Neural progenitor cell (in vitro differentiated cells): ENCODE results near the gene CYP27B1. TPM values are rescaled to one million over a fixed set of nuclear protein-coding genes. Genes with fewer than 3 reads are reported as not detected.

Experiments
- DNase-seq: peaks from one replicate; pipeline ENCODE4 v3.0.0-alpha.2; 2016; ENCODE audit warnings: low spot score
- H2AFZ ChIP-seq: fragments of 200-600 bp; sonication (generic); replicated peaks from 2 replicates; pipeline ENCODE4 v1.6.1; 2016; ENCODE audit warnings: antibody characterized with exemption
- H3F3A ChIP-seq: fragments of 200-600 bp; sonication (generic); 2 replicates; pipeline ENCODE4 v1.6.1; 2016; ENCODE audit warnings: antibody characterized with exemption, low read depth
- H3K27ac ChIP-seq: fragments of 200-600 bp; sonication (generic); 2 replicates; pipeline ENCODE4 v1.5.1; 2016; ENCODE audit warnings: mild to moderate bottlenecking
- H3K27me3 ChIP-seq: fragments of 200-600 bp; sonication (generic); 2 replicates; pipeline ENCODE4 v1.6.1; 2016; ENCODE audit warnings: mild to moderate bottlenecking, moderate library complexity
- H3K36me3 ChIP-seq: fragments of 200-600 bp; sonication (generic); 2 replicates; pipeline ENCODE4 v1.5.1; 2016
- H3K4me1 ChIP-seq: fragments of 200-600 bp; sonication (generic); 2 replicates; pipeline ENCODE4 v1.6.1; 2016; ENCODE audit warnings: mixed run types
- H3K4me2 ChIP-seq: fragments of 200-600 bp; sonication (generic); 2 replicates; pipeline ENCODE4 v1.6.1; 2016
- H3K4me3 ChIP-seq: fragments of 200-600 bp; sonication (generic); 2 replicates; pipeline ENCODE4 v1.5.1; 2016
- H3K79me2 ChIP-seq: fragments of 200-600 bp; sonication (generic); 2 replicates; pipeline ENCODE4 v1.6.1; 2016; ENCODE audit warnings: low read depth
- H3K9ac ChIP-seq: fragments of 200-600 bp; sonication (generic); 2 replicates; pipeline ENCODE4 v1.6.1; 2016
- H3K9me3 ChIP-seq: fragments of 200-600 bp; sonication (generic); 2 replicates; pipeline ENCODE4 v1.5.1; 2016; ENCODE audit warnings: low read depth
- H4K20me1 ChIP-seq: fragments of 200-600 bp; sonication (generic); 2 replicates; pipeline ENCODE4 v1.6.1; 2016; ENCODE audit warnings: low read depth
- H3K27ac Mint-ChIP-seq: 3 replicates; pipeline ENCODE4 v1.8.0; 2021; ENCODE audit warnings: mixed read lengths
- H3K27me3 Mint-ChIP-seq: 2 replicates; pipeline ENCODE4 v1.8.0; 2022; ENCODE audit warnings: low read depth, mild to moderate bottlenecking, inconsistent platforms, moderate library complexity, mixed read lengths; ENCODE audit not compliant: insufficient read depth
- H3K36me3 Mint-ChIP-seq: 3 replicates; pipeline ENCODE4 v1.8.0; 2021; ENCODE audit warnings: mixed read lengths
- H3K4me1 Mint-ChIP-seq: 3 replicates; pipeline ENCODE4 v1.8.0; 2021; ENCODE audit warnings: mixed read lengths
- H3K4me3 Mint-ChIP-seq: 3 replicates; pipeline ENCODE4 v1.8.0; 2021; ENCODE audit warnings: mild to moderate bottlenecking, moderate library complexity, mixed read lengths
- H3K9me3 Mint-ChIP-seq: 3 replicates; pipeline ENCODE4 v1.8.0; 2020; ENCODE audit warnings: mixed read lengths
- EZH2 ChIP-seq: fragments of 200-600 bp; sonication (generic); IDR thresholded peaks from 2 replicates; pipeline ENCODE4 v1.6.1; 2017; ENCODE audit warnings: antibody characterized with exemption, mild to moderate bottlenecking, moderate library complexity
- EZH2phosphoT487 ChIP-seq: fragments of 200-600 bp; sonication (generic); IDR thresholded peaks from 2 replicates; pipeline ENCODE4 v1.6.1; 2017; ENCODE audit warnings: antibody characterized with exemption
- total RNA-seq: library from RNA; depleted of rRNA; stranded (reverse); fragments of >200 nt; gene quantifications from 2 replicates; pipeline ENCODE4 v1.2.3, GENCODE V29; 2015; ENCODE audit warnings: low replicate concordance
- TF ChIP-seq, protein P1 (sequence below): fragments of 200-600 bp; sonication (generic); IDR thresholded peaks from 2 replicates; pipeline ENCODE4 v1.5.1; 2017; ENCODE audit warnings: antibody characterized with exemption, mild to moderate bottlenecking

Gene CYP27B1
- total RNA-seq, 1 donor from 2014 or later, result 0.17 TPM

DNA sequence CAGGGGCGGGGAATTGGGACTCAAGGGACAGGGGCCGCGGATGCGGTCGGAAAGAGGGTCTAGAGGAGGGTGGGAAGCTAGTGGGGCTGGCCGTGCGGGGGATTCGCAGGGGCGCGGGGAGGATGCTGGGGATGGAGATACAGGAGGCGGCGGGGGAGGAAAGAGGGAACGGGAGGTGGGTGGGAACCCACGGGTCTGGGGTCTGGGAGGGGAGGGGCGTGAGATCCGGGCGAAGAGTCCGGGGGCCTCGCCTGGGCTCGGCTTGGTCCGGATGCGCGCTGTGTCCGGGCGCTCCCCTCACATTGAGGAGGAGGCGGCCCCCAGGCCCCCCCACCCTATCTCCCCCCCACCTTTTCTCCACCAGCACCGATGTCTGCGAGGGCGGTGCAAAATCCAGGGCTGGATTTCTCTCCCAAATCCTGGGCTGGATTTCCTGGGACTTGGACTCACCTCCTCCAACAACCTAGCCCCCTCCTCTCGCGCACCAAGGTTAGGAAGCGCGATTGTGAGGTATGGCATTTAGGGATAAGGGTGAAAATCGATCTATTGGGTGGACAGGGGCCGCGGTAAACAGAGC lies 28.1 kb downstream of the CYP27B1 start, which contains the start of gene AGAP2:
AGAP2 (minus strand) TSS at position 82 of the 577 bp plus-strand sequence. CDS start 496 bp downstream, outside the sequence.
- peaks cover 37% of the 10 kb centered on the region for H3K27me3 Mint-ChIP-seq
- H3K27ac ChIP-seq, result no peak within 1 kb of the TSS
- no peak within 1 kb of the TSS for H3K27ac Mint-ChIP-seq
- peaks cover 35% of the 10 kb centered on the region for H3F3A ChIP-seq
- H3K9ac ChIP-seq, result no peak within 1 kb of the TSS
- TF ChIP-seq, protein P1, sequence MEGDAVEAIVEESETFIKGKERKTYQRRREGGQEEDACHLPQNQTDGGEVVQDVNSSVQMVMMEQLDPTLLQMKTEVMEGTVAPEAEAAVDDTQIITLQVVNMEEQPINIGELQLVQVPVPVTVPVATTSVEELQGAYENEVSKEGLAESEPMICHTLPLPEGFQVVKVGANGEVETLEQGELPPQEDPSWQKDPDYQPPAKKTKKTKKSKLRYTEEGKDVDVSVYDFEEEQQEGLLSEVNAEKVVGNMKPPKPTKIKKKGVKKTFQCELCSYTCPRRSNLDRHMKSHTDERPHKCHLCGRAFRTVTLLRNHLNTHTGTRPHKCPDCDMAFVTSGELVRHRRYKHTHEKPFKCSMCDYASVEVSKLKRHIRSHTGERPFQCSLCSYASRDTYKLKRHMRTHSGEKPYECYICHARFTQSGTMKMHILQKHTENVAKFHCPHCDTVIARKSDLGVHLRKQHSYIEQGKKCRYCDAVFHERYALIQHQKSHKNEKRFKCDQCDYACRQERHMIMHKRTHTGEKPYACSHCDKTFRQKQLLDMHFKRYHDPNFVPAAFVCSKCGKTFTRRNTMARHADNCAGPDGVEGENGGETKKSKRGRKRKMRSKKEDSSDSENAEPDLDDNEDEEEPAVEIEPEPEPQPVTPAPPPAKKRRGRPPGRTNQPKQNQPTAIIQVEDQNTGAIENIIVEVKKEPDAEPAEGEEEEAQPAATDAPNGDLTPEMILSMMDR, result no peak
- TF ChIP-seq EZH2phosphoT487, result no peak
- no peak for TF ChIP-seq EZH2
- peaks cover 49% of the 10 kb centered on the region for H3K4me1 Mint-ChIP-seq
- peak within 1 kb of the TSS; percentile 92 for H3K4me3 Mint-ChIP-seq
- no peaks in the 10 kb centered on the region for H3K9me3 Mint-ChIP-seq
- peak within 1 kb of the TSS; percentile 80 for H3K4me3 ChIP-seq
- no peaks in the 10 kb centered on the region for H3K9me3 ChIP-seq
- H3K4me1 ChIP-seq, result peaks cover 24% of the 10 kb centered on the region
- H3K79me2 ChIP-seq, result no peaks in the 10 kb centered on the region
- H3K27me3 ChIP-seq, result peaks cover 100% of the 10 kb centered on the region
- H3K4me2 ChIP-seq, result peak within 1 kb of the TSS; percentile 98
- no peaks in the 10 kb centered on the region for H3K36me3 ChIP-seq
- no peak within 1 kb of the TSS for H2AFZ ChIP-seq
- no peaks in the 10 kb centered on the region for H3K36me3 Mint-ChIP-seq
- peaks cover 39% of the 10 kb centered on the region for H4K20me1 ChIP-seq
- DNase-seq, result peak; percentile 80

DNA sequence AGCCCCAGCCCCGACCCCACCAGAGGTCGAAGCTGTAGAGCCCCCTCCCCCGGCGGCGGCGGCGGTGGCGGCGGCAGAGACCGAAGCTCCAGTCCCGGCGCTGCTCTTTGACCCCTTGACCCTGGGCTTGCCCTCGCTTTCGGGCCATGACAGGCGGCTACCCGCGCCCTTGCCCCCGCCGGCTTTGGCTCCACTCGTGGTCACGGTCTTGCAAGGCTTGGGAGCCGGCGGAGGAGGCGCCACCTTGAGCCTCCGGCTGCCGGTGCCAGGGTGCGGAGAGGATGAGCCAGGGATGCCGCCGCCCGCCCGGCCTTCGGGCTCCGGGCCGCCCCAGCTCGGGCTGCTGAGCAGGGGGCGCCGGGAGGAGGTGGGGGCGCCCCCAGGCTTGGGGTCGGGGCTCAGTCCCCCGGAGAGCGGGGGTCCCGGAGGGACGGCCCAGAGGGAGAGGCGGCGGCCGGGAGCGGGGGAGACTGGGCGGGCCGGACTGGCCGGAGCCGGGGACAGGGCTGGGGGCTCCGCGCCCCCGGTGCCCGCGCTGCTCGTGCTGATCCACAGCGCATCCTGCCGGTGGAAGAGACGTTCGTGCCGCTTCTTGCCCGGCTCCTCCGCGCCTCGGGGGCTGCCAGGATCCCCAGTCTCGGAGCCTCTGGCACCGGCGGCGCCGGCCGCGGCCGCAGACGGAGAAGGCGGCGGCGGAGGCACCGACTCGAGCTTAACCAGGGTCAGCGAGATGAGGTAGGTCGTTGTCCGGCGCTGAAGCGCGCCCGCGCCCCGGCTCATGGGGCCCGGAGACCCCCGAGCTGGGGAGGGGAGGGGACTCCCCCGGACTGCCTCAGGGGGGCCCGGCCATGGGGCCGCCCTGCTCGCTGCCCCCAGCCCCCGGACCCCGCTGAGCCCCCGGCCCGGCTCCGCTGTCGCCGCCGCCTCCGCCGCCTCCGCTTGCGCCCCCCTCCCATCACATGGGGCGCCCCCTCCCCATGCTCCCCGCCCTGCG lies 29.1 kb downstream of the CYP27B1 start:
- no peak overlapping the region for H3K9ac ChIP-seq
- Mint-ChIP-seq H3K27ac (no peak overlapping the region), H3K36me3 (no peaks in the 10 kb centered on the region), H3K4me3 (peak overlapping the region; percentile 80), H3K4me1 (peaks cover 49% of the 10 kb centered on the region), H3K27me3 (peaks cover 38% of the 10 kb centered on the region), H3K9me3 (no peaks in the 10 kb centered on the region)
- H3F3A ChIP-seq, result peaks cover 32% of the 10 kb centered on the region
- no peak overlapping the region for H3K27ac ChIP-seq
- H3K4me1 ChIP-seq, result peaks cover 24% of the 10 kb centered on the region
- TF ChIP-seq EZH2phosphoT487 (peak; percentile 96), EZH2 (peak; percentile 99)
- TF ChIP-seq, protein P1, result peak; percentile 39
- no peaks in the 10 kb centered on the region for H3K9me3 ChIP-seq
- peaks cover 100% of the 10 kb centered on the region for H3K27me3 ChIP-seq
- H3K4me3 ChIP-seq, result peak overlapping the region; percentile 80
- H2AFZ ChIP-seq, result no peak overlapping the region
- no peaks in the 10 kb centered on the region for H3K36me3 ChIP-seq
- H3K4me2 ChIP-seq, result peak overlapping the region; percentile 98
- DNase-seq, result peak; percentile 80
- H4K20me1 ChIP-seq, result peaks cover 39% of the 10 kb centered on the region
- H3K79me2 ChIP-seq, result no peaks in the 10 kb centered on the region

DNA sequence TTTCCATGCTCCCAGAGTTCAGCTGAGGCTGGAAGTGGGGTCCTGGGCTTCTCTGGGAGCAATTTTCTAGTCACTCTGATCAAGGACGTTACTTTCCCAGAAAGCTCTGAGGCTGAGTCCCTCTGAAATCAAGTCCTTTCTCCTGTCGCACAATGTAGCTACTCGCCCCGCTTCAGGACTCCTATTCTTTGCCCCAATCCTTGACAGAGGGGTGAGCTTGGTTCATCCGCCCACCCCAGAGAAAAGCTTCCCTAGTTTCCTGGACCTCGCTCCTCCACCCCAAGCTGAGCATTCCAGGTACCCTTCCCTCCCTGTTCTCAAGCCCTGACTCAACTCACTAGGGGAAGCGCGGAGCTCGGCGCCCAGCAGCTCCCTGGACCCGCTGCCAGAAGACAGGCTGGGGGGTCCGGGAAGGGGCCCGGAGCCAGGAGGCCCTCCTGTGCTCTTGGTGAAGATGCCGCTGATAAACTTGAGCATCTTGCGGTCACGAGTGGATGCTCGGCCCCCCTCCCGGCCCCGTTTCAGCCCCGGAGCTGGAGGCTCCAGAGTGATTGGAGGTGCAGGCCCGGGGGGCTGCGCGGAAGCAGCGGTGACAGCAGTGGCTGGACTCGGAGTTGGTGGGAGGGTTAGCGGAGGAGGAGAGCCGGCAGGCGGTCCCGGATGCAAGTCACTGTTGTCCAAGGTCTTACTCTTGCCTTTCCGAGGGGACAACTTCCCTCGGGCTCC lies 30.0 kb downstream of the CYP27B1 start:
- H3K79me2 ChIP-seq, result no peaks in the 10 kb centered on the region
- H3K36me3 ChIP-seq, result no peaks in the 10 kb centered on the region
- peak overlapping the region; percentile 80 for H3K4me3 ChIP-seq
- peak overlapping the region; percentile 4 for H3K27ac Mint-ChIP-seq
- H2AFZ ChIP-seq, result no peak overlapping the region
- H3K4me1 ChIP-seq, result peaks cover 24% of the 10 kb centered on the region
- peaks cover 49% of the 10 kb centered on the region for H3K4me1 Mint-ChIP-seq
- peak overlapping the region; percentile 98 for H3K4me2 ChIP-seq
- TF ChIP-seq EZH2phosphoT487 (no peak), EZH2 (no peak)
- TF ChIP-seq, protein P1, result no peak
- H3K27ac ChIP-seq, result no peak overlapping the region
- H3K36me3 Mint-ChIP-seq, result no peaks in the 10 kb centered on the region
- no peaks in the 10 kb centered on the region for H3K9me3 ChIP-seq
- H3F3A ChIP-seq, result peaks cover 32% of the 10 kb centered on the region
- peaks cover 100% of the 10 kb centered on the region for H3K27me3 ChIP-seq
- H3K9ac ChIP-seq, result no peak overlapping the region
- peaks cover 39% of the 10 kb centered on the region for H4K20me1 ChIP-seq
- no peaks in the 10 kb centered on the region for H3K9me3 Mint-ChIP-seq
- DNase-seq, result peak; percentile 33
- H3K27me3 Mint-ChIP-seq, result peaks cover 40% of the 10 kb centered on the region
- peak overlapping the region; percentile 80 for H3K4me3 Mint-ChIP-seq
